Stimulated activated CD4-positive, alpha-beta T cell treated with anti-CD3 and anti-CD28 coated beads, Interleukin-2, amount 100 ng/mL, for 24 hours (primary cell): ENCODE data around the gene MED4.
A peak's percentile ranks its signal among the peaks of the same experiment; 100 is the strongest.

Experiments
- DNase-seq, 2 donors: peaks; one replicate each; pipeline ENCODE4 v3.0.0-alpha.2; 2020

The MED4 gene, protein sequence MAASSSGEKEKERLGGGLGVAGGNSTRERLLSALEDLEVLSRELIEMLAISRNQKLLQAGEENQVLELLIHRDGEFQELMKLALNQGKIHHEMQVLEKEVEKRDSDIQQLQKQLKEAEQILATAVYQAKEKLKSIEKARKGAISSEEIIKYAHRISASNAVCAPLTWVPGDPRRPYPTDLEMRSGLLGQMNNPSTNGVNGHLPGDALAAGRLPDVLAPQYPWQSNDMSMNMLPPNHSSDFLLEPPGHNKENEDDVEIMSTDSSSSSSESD

DNA sequence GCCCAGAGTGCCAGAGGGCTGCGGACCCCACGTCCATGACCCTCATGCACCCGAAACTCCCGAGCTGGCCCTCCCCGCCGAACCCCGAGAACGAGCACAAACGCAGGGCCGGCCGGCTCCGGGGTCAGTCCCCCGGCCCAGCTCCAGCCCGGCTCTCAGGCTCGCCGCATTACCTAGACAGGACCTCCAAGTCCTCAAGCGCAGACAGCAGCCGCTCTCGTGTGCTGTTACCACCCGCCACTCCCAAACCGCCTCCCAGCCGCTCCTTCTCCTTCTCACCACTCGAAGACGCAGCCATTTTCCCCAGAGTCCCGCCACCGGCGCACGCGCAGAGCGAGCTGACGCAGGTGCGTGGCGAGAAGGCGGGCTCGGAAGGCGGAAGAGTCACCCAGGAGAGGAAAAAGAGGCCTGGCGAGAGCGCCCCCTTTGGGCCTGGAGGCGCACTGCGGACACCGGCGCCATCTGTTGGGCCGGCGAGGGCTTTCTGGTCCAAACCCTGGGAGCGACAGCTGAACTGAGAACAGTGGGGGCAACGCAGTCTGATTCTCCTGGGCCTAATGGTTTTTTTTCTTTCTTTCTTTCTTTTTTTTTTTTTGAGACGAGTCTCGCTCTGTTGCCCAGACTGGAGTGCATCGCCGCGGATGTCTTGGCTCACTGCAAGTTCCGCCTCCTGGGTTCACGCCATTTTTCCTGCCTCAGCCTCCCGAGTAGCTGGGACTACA, at the start of gene MED4:
MED4 (minus strand) TSS at position 324 of the 722 bp plus-strand sequence; CDS start at position 298, 26 bp downstream.
- peak; percentile 98 to 99 for DNase-seq

DNA sequence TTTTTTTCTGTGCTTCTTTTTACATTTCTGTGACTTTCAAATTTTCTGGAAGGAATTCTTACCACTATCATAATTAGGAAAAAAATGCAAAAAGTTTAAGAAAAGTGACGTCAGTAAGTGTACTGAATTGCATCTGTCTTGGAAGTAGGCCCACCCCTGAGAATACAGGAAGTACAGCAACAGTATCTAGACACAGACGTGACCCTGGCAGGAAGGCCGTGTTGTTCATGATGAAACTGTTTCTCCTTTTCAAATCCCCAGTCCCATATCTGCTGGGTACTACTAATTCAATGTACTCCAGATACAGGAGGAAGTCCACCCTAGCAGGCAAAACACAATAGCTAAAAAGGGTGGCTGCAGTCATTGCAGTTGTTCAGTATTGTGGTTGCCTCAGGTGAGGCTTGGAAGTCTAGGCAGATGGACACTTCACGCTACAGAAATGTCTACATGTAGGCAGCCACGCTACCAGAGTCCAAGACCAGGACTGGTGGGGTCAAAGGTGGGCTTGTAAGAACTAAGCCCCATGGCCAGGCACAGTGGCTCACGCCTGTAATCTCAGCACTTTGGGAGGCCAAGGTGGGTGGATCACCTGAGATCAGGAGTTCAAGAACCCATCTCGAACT, 49.6 kb upstream of the MED4 start:
- no peak for DNase-seq

DNA sequence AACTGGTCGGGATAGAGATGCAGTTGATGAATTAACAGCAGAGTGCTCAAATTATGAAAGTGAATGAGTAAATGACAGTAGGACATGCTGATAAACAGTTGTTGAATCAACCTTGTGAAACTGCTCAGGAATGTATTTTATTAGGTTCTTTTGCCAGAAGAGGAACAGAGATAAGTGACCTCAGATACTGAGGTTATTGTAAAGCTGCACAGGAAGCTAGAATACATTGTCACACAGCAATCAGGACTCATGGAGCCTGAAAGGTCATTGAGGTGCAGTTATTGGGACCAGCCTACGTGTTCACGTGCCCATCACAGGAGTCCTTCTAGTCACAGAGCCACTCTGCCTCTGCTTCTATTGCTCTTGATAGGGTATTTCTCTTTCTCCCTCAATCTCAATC, 47.5 kb upstream of the MED4 start:
- no peak for DNase-seq

DNA sequence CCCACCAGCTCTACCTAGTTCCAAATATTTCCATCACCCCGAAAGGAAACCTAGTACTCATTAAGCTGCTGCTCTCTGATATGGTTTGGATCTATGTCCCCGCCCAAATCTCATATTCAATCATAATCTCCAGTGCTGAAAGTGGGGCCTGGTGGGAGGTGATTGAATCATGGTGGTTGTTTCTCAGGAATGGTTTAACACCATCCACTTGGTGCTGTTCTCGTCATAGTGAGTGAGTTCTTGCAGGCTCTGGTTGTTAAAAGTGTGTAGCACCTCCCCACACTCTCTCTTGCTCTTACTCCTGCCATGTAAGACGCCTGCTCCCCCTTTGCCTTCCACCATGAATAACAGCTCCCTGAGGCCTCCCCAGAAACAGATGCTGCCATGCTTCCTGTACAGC, 43.4 kb upstream of the MED4 start:
- peak; percentile 27 to 34 for DNase-seq

DNA sequence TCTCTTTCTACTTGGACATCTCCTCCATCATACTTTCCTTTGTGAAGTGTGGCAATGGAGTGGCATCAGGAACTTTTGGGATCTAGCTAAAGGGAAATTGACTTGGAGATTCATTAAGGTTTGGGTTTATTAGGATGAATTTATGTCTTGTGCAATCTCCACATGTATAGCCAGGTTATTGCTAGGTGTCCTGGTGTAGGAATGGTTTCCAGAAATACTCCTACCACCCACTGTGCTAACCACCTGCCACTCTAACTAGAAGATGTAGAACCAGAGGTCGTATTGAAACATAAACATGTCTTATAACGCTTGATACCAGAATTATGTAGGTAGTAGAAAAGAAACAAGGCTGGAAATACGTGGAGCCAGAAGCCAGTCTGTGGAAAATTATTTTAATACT, 38.1 kb upstream of the MED4 start:
- no peak for DNase-seq

DNA sequence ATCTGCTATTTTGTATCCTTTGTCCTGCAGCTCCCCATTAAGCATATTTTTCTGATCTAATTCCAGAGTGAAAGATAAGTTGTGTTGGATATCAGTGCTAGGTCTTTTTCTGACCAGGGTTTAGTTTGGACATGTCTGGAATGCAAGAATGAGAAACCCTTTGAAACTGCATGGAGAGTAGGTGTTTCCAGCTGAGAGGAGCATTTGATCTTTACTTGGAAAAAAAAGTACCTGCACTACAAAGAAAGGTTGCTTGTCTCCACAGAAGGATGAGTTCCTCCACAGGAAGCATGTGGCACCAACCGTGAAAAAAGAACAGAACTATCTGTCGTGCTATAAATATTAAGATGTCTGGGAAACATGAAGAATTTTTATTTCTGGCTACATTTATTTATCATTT, 36.6 kb upstream of the MED4 start:
- DNase-seq, result no peak

DNA sequence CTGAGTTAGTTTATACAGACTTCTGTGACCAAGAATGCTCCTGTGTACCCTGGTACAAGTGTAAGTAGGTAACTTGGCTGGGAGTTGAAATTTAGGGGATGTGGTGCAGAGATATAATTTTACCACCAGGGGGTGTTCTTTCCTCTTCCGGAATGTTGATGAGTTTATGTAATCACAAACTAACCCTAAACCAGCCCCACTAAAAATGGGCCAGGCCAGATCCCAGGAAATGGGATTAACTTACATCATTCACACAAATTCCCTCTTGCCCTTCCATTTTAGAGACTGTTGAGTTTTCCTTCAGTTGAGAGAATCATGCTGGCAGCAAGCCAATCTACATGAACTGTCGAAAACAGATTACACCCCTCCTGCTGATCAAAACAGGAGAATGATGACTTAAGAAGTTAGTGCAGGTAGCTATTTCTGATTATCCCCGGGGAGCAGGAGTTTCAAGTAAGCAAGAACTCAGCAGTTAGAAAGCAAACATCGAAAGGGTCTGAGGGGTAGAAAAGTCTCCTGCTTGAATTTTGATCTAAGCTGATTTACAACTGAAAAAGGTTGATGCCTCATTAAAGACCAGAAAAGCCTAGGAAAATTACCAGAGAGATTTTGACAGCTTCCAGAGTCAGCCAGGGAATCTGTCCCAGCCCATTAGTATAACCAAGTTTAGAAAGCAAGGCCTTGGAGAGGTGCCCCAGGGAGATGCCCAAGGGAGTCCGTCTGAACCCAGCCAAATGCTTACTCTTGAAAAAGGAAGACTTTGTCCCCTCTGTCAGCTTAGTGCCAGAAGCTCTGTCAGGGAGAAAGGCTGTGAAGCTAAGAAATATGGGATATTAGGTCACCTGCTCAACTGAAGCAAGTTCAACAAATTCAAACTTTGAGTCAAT, 32.3 kb upstream of the MED4 start:
- peak; percentile 12 to 39 for DNase-seq

DNA sequence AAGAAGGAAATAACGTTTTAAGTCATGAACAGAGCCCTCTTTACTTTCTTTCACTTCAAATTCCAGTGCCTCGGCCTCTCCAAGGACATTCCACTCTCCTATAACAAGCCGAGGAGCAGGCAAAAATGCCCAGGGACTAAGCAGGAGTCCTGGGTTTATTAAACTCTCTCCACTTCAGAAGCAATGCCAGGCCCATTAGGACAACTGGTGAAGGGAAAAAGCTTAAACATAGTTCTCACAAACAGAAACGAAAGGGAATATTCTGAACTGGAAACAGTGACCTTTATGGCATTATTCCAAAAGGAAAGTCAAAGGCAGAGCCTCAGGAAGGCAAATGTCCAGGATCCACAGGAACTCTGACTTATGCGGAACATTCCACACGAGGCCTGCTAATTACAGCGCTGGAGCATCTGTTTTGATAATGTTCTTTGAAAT, 30.9 kb upstream of the MED4 start:
- DNase-seq, result no peak

DNA sequence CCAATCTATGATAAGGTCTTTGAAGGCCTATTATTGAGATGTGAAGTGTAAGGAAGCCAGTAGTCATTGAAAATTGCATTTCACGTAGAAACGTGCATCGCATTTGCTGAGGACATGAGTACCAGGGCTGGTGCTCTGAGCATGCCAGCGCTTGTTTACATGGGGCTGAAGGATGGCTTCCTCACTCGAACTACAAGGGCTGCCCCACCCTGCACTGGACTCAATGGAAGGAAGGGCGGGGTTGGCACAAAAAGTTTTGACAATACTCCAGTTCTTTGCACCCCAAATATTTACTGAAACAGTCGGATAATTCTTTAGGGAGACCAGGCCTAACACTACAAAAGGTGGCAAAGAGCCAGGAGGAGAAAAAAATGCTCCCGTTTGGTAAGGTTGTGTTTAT, 28.9 kb upstream of the MED4 start:
- DNase-seq, result no peak

DNA sequence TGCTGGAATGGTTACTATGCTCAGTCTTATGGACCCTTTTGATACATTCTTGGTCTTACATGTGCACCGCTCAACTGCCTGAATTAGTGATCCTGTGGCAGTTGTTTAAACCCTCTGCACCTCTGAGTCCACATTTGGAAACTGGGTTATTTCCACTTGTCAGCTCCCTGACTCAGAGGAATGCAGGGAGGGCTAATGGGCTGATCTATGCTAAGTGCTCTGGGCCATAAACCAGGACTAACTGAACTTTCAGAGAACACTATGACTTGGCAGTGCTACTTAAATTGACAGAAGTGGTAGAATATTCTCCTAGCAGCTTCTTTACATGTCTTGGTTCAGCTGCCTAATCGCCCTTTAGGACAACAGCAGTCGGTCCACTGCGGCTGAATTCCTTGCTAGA, 26.8 kb upstream of the MED4 start:
- DNase-seq, result no peak

DNA sequence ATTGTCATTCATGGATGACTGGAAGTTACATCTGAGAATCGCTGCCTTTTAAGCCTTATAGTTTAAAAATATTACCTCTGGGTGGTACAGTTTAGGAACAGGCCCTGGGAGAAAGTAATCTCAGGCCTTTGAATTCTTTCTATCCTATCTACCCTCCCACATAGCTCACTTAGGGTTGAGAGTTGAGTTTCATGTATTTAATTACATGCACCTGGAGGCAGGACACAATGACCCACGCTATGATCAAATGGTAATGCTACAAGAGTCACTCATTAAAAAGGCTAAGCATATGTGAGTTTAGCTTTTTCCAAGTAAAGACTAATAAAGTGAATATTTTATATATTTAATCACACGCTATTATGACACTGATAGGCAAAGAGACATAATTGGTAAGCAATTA, 25.3 kb upstream of the MED4 start:
- no peak for DNase-seq

DNA sequence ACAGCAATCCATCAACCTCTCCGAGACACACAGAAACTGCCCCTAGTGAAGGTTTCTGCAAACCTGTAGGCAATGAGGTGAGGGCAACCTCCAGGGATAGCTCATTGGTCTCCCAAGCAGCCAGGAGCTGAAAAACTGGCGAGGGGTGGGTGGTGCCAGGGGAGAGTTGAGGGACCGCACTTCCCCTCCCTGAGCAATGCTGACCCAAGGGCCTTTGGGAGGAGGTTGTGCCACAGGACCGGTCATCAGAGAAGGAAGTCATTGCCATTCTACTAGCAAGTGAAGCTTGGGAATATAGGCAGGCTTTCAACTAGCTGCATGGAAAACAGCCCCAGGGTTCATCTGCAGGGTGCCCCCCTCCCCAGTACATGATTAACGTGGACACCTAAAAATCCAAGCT, 23.1 kb upstream of the MED4 start:
- DNase-seq, result no peak

DNA sequence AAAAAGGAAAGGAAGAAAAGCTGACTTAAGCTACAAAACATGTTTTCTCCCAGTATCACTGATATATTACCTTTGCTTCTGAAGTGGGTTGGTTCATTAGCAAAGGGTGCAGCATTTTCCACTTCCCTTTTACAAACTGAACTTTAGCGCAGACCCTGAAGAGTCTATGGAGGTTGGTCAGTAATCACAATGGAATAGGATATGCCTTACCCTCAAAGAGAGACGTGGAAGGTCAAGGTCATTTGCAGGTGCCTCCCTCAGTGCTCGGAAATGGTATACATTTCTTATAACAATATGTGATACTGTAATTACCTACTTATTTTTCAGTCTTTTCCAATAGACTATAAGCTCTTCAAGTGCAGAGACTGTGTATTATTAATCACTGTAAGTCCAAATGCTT, 21.9 kb upstream of the MED4 start:
- DNase-seq, result no peak

DNA sequence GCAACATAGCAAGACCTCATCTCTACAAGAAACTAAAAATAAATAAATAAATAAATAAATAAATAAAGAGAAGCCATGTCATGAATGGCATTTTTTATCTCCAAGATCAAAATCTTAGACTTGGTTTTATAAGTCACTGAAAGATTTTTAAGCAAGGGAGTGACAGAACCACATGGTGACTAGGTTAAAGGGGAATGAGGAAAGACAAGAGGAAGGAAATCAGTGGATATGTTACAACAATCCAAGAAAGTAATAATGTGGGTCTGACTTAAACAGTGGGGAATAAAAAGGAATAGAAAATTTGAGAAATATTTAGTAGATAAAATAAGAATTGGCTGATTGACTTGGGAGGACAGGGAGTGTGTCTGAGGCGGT, 18.8 kb upstream of the MED4 start:
- no peak for DNase-seq

DNA sequence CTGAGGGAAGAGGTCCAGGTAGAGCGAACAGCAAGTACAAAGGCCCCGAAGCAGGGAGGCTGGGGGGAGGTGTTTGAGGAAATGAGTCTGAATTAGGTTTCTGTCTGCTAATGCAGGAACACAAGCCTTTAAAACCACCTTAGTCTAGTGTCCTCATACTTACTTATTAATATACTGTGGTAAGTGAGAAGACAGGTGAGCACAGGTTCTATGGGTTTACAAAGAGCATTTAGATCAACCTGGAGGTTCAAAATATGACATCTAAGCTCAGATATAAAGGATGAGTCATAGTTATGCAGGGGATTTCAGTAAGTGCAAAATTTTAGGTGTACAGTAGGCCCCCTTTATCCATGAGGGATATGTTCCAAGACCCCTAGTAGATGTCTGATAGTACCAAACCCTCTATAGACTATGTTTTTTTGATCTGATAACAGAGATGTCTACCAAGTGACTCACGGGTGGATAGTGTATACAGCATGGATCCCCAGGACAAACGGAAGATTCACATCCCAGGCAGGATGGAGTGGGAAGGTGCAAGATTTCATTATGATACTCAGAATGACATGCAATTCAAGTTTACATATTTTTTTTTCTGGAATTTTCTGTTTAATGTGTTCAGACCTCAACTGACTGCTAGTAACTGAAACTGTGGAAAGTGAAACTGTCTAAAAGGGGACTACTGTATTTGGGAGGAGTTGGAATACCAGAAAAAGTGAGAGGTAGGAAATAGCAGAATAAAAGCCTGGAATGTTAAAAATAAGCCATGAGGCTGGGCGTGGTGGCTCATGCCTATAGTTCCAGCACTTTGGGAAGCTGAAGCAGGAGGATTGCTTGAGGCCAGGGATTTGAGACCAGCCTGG, 18.2 kb upstream of the MED4 start:
- DNase-seq, result no peak

DNA sequence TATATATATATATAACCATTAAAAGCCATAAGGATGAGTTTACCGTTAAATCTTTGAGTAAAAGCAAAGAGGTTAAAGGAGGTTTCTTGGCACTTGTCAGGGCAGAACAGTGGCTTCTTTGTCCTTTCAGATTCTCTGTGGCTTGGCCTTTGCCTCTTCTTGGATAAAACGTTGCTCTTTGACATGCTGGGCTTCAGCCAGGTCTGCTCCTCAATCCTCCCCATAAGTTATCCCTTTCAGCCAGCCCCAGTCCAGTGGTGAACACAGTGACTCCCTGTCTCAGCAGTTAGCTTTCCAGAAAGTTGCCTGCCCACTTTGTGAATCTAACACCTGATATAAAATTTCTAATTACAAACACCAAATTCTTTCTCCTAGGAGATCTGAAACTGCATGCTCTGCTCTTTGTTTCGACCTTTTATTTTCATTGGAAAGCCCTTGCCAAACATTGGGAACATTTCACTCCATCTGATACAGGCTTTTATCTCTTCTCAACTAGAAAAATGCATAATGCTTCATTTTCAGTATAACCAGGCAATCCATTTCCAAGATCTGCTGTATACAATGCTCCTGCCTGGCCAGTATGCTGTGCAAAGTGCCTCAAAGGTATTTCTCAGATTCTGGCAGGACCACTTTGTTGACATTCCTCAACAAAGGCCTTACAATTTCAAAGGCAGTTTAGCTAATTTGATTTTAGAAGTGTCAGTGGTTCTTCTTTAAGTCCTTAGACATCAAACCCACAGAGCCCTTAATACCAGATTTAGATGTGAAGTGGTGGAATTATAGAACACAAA, 16.2 kb upstream of the MED4 start:
- no peak for DNase-seq

DNA sequence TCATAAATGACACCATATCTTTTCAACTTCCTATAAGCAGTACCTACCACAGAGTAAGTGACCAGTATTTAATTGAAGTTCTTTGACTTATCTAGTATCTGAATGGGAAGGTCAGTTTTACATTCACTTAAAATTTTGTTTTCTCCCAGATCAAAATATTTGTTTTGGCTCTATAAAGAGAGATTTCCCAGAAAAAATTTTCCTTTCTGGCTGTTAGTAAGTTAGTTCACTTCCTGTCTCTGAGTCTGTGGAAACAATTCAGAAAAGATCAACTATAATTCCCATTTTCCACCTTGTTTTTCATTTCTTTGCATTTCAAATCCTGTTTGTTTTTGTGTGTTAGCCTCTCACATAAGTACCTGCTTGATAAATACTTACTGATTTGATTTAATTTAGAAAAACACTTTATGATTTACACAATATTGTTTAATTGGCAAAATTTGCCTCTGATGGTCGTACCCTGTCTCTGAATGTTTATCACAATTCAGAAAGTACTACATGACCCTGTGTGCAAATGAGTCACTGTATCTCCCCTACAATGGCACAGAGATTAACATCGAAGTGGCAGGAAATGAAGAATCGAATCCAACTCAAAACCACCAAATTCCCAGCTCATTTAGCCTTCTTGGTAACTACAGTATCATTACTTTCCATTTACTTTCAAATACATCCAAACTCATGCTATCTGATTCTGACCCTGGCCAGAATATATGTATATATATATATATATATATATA, 15.4 kb upstream of the MED4 start:
- no peak for DNase-seq

DNA sequence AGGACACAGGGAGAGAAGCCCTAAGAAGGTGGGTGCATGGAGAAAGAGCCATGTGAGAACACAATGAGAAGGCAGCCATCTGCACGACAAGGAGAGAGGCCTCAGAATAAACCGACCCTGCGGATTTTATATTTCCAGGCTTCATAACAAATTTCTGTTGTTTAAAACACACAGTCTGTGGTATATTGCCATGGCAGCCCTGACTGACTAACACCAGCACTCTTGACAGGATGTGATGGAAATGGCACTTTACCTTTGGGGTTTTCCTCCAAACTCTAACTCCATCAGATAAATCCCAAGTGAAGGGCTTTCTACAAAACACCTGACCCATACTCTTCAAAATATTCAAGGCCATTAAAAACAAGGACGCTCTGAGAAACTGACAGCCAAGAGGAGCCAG, 13.2 kb upstream of the MED4 start:
- no peak for DNase-seq

DNA sequence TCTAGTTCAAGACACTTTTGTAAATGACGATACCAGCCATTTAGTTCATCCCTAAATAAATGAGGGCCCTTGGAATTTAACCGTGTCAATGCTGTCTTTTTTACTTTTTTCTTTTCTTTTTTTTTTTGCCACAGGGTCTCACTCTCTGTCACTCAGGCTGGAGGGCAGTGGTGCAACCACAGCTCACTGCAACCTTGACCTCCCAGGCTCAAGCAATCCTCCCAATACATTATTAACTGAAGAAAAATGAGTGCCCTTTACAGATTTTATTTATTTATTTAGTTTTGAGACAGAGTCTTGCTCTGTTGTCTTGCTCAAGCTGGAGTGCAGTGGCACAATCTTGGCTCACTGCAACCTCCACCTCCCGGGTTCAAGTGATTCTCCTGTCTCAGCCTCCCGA, 2.9 kb upstream of the MED4 start:
- DNase-seq, result no peak

DNA sequence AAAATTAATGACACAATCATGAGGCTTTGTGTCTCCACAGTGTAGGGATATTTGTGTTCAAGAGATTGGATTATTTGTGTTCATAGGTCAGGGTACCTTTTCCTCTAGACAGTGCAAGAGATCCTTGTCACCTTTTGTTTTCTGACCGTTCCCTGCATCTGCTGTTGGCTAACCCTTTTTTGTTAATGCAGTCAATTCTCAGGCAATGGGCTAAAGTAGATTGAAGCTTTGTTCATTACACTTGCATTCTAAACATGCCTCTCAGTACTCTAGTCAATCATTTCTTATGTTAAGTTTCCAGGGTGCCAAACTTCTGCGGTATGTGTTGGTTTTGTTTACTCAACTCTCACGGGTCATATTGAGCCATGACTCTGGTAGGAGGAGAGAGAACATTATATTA, 1.8 kb upstream of the MED4 start:
- no peak for DNase-seq

DNA sequence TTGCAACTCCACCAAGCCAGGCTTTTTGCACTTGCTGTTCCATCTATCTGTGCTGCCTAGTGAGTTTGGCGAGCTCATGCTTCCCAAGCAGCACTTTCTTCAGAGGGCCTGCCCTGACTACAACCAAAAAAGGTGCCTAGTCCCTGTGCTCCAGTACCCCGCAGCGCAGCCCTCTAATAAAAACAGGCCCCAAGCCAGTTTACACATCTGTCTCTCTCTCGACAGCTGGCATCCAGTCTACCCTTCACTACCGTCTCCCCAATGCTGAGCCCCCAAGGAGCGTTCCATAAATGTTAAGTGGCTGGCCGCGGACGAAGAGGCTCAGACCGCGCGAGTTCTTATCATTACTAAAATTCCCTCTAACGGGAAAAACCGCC, 512 bp downstream of the MED4 start:
- peak in 1 of 2 donors; percentile 4 for DNase-seq
